SKM-1 (cell line): ENCODE measurements around the gene TCHHL1.

ENCODE experiments used
- DNase-seq: peaks from one replicate; lab custom pipeline; 2025; ENCODE audit not compliant: unreplicated experiment; lab: John Stamatoyannopoulos, UW

TCHHL1 gene

DNA sequence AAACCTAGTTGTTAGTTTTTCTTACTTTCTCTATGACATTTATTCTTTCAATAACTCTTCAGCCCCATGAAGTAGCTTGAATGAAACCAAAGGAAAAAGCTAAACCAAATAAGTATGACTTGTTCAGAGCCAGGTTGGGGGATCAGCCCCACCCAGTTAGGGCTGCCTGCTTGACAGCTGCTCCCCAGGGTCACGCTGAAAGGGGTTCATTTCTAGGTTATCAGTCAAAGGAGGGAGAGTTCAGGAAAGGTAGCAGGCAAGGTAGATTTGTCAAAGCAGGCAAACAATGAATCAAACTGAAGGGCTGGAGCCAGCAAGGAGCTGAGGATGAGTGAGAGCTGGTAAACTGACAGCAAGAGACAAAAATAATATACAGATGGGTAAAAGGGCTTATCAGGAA is 49.0 kb downstream of the TCHHL1 start:
- DNase-seq, result no peak

GRCh38 chr1:152039461-152039860 is 49.4 kb downstream of the TCHHL1 start:
- DNase-seq, result no peak

- no peak for DNase-seq
Observed at GRCh38 chr1:152038871-152039270, 50.0 kb downstream of the TCHHL1 start.

DNA sequence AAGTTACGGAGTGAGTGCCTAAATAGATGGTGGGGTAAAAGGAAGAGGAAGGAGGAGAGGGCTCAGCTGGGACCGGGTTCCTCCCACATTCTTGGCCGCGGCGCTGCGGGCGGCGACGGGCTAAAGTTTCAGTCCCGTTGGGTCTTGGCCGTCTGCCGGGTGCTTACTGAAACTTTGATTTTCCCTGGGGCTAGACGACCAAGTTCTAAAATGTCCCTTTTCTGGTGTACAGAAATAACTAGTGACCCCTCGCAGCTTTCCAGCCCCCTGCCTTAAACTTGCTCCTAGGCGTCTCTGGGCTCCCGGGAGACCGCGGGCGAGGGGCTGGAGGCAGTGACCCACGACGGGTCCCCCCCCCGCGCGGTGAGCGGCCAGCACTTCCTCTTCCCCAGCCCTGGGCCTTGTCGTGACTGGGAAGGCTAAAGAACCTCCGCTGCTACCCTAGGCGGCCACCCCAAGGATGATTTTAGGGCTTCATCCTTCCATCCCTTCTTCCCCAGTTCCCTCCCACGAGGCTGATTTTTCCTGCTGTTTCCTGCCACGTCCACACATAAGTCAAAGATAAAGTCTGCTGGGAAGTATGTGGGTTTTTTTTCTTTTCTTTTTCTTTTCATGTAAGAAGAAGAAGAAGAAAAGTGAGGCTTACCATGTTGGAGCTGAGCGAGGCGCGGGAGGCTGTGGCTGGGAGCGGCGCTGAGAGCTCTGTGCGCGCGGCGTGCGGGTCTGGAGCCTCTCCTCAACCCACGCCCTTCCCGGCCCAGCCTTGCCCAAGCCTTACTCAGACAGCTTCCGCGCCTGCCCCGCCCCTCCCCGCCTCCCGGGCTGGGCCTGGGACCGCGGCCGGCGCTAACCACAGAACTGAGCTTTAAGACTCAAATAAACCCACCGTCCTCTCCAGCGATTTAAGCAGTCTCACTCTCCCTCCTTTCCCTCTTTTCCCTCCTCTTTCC is 52.3 kb downstream of the TCHHL1 start, which contains the start of gene S100A11:
Gene S100A11, minus strand, starts transcription at position 738 of the 950 bp plus-strand sequence. Its CDS starts 89 bp downstream, at position 649.
- peak; percentile 88 for DNase-seq

GRCh38 chr1:152035539-152036266 is 53.2 kb downstream of the TCHHL1 start:
- DNase-seq, result peak; percentile 37

GRCh38 chr1:152034654-152035538 is 54.0 kb downstream of the TCHHL1 start:
- DNase-seq, result peak; percentile 80

- DNase-seq, result peak; percentile 66
Observed at GRCh38 chr1:152034324-152034653, 54.6 kb downstream of the TCHHL1 start.
